Liver (tissue), 9 donors: Measurements from ENCODE around the gene CACNA1I. TPM values are rescaled to one million over a fixed set of nuclear protein-coding genes. Genes with fewer than 3 reads are reported as not detected.

Experiments
- DNase-seq: peaks from one replicate; pipeline ENCODE4 v3.0.0-alpha.2; 2017; ENCODE audit warnings: low spot score
- H3K27ac ChIP-seq, 2 donors: one replicate each; pipeline ENCODE4 v1.7.0; 2013; ENCODE audit warnings: inconsistent platforms in 2 of 2, low read length in 2 of 2, control low read depth in 1 of 2, low read depth in 1 of 2, mild to moderate bottlenecking in 1 of 2
- H3K27me3 ChIP-seq, 4 donors: one replicate each; pipeline versions ENCODE4 v1.6.1 to v1.7.0; 2013; ENCODE audit warnings: low read length in 3 of 4, inconsistent platforms in 1 of 4, mild to moderate bottlenecking in 1 of 4, moderate library complexity in 1 of 4; ENCODE audit not compliant: control insufficient read depth in 4 of 4, insufficient read depth in 4 of 4
- H3K36me3 ChIP-seq, 4 donors: one replicate each; pipeline versions ENCODE4 v1.6.1 to v1.7.0; 2013; ENCODE audit warnings: low read length in 3 of 4, mild to moderate bottlenecking in 3 of 4, low read depth in 1 of 4, moderate library complexity in 1 of 4; ENCODE audit not compliant: control insufficient read depth in 4 of 4, insufficient read depth in 3 of 4
- H3K4me1 ChIP-seq, 4 donors: one replicate each; pipeline versions ENCODE4 v1.6.1 to v1.7.0; 2013; ENCODE audit warnings: low read length in 3 of 4, mild to moderate bottlenecking in 3 of 4, moderate library complexity in 1 of 4; ENCODE audit not compliant: control insufficient read depth in 4 of 4, insufficient read depth in 4 of 4
- H3K4me3 ChIP-seq, 3 donors: one replicate each; pipeline versions ENCODE4 v1.6.1 to v1.7.0; 2013; ENCODE audit warnings: low read length in 3 of 3, control low read depth in 1 of 3, low read depth in 1 of 3, mild to moderate bottlenecking in 1 of 3
- H3K9ac ChIP-seq, 2 donors: one replicate each; pipeline ENCODE4 v1.7.0; 2013; ENCODE audit warnings: low read length in 2 of 2, mild to moderate bottlenecking in 2 of 2, moderate library complexity in 2 of 2, control low read depth in 1 of 2, low read depth in 1 of 2
- H3K9me3 ChIP-seq, 4 donors: one replicate each; pipeline versions ENCODE4 v1.6.1 to v1.7.0; 2013; ENCODE audit warnings: low read length in 3 of 4; ENCODE audit not compliant: control insufficient read depth in 4 of 4
- EGR1 ChIP-seq, 2 donors: IDR thresholded peaks; 2 replicates each; pipeline ENCODE4 v1.6.1; 2016 to 2018; ENCODE audit warnings: antibody characterized with exemption in 2 of 2, low read depth in 2 of 2
- FOXA1 ChIP-seq: IDR thresholded peaks from 2 replicates; pipeline ENCODE4 v1.6.1; 2016; ENCODE audit warnings: antibody characterized with exemption
- FOXA2 ChIP-seq: IDR thresholded peaks from 2 replicates; pipeline ENCODE4 v1.6.1; 2016; ENCODE audit warnings: antibody characterized with exemption
- GABPA ChIP-seq, 2 donors: IDR thresholded peaks in 1 of 2; conservative IDR thresholded peaks in 1 of 2; 2 replicates each; pipeline ENCODE4 v1.6.1; 2016; ENCODE audit warnings: antibody characterized with exemption in 2 of 2, mild to moderate bottlenecking in 1 of 2, moderate library complexity in 1 of 2
- HNF4A ChIP-seq, 2 donors: conservative IDR thresholded peaks; 2 replicates each; pipeline ENCODE4 v1.6.1; 2016; ENCODE audit warnings: antibody characterized with exemption in 2 of 2, mild to moderate bottlenecking in 2 of 2
- HNF4G ChIP-seq: IDR thresholded peaks from 2 replicates; pipeline ENCODE4 v1.6.1; 2016; ENCODE audit warnings: antibody characterized with exemption
- JUND ChIP-seq, 2 donors: IDR thresholded peaks; 2 replicates each; pipeline ENCODE4 v1.6.1; 2016; ENCODE audit warnings: antibody characterized with exemption in 2 of 2
- NR2F2 ChIP-seq: IDR thresholded peaks from 2 replicates; pipeline ENCODE4 v1.6.1; 2016; ENCODE audit warnings: antibody characterized with exemption
- RAD21 ChIP-seq, 2 donors: IDR thresholded peaks; 2 replicates each; pipeline ENCODE4 v1.6.1; 2016; ENCODE audit warnings: antibody characterized with exemption in 2 of 2, mild to moderate bottlenecking in 2 of 2
- RXRA ChIP-seq, 2 donors: IDR thresholded peaks; 2 replicates each; pipeline ENCODE4 v1.6.1; 2017 to 2018; ENCODE audit warnings: antibody characterized with exemption in 2 of 2, mild to moderate bottlenecking in 1 of 2
- SP1 ChIP-seq: IDR thresholded peaks from 2 replicates; pipeline ENCODE4 v1.6.1; 2018; ENCODE audit warnings: antibody characterized with exemption, mild to moderate bottlenecking
- TAF1 ChIP-seq: conservative IDR thresholded peaks from 2 replicates; pipeline ENCODE4 v1.6.1; 2016; ENCODE audit warnings: antibody characterized with exemption, mild to moderate bottlenecking
- YY1 ChIP-seq: IDR thresholded peaks from 2 replicates; pipeline ENCODE4 v1.6.1; 2016; ENCODE audit warnings: antibody characterized with exemption, mild to moderate bottlenecking
- WGBS: extraction: QIAGEN DNeasy Blood & Tissue Kit; methylation state at CpG from one replicate; pipeline ENCODE4 v1.1.7; 2013; 5-methylcytosine and 5-hydroxymethylcytosine counted together
- polyA plus RNA-seq, 2 donors: library from polyadenylated mRNA; stranded (reverse) in 1 of 2; unstranded in 1 of 2; fragments of 200-250 nt in 1 of 2; fragments of >200 nt in 1 of 2; fragmentation: Nextera tagmentation in 1 of 2; extraction: Ambion mirVana in 1 of 2; gene quantifications; one replicate each; pipeline versions ENCODE4 v1.2.1 to v1.2.3, GENCODE V29; 2013 to 2015
- total RNA-seq, 2 donors: library from RNA; depleted of rRNA; stranded (reverse); fragments of >200 nt; gene quantifications; one replicate each; pipeline ENCODE4 v1.2.3, GENCODE V29; 2014
- TF ChIP-seq, protein P1 (sequence below): IDR thresholded peaks from 2 replicates; pipeline ENCODE4 v1.6.1; 2016; ENCODE audit warnings: antibody characterized with exemption
- TF ChIP-seq, protein P2 (sequence below): fragments of 150-350 bp; IDR thresholded peaks from 2 replicates; pipeline ENCODE4 v1.5.1; 2017; ENCODE audit warnings: improper control_type of control experiment, low read depth, low read length; ENCODE audit not compliant: missing input control
- TF ChIP-seq, protein P3 (sequence below): IDR thresholded peaks from 2 replicates; pipeline ENCODE4 v1.6.1; 2016; ENCODE audit warnings: antibody characterized with exemption
- TF ChIP-seq, protein P4 (sequence below): IDR thresholded peaks from 2 replicates; pipeline ENCODE4 v1.6.1; 2016; ENCODE audit warnings: antibody characterized with exemption
- TF ChIP-seq, protein P5 (sequence below): IDR thresholded peaks from 2 replicates; pipeline ENCODE4 v1.6.1; 2016; ENCODE audit warnings: antibody characterized with exemption, mild to moderate bottlenecking
- donor health status: healthy.
- donor health status: healthy.
- donor health status: healthy.
- donor health status: healthy.
- donor health status: healthy.

CACNA1I gene
- total and polyA plus RNA-seq, 4 donors = under 0.01 to 0.14 (median 0.01) TPM; not detected in 1

DNA sequence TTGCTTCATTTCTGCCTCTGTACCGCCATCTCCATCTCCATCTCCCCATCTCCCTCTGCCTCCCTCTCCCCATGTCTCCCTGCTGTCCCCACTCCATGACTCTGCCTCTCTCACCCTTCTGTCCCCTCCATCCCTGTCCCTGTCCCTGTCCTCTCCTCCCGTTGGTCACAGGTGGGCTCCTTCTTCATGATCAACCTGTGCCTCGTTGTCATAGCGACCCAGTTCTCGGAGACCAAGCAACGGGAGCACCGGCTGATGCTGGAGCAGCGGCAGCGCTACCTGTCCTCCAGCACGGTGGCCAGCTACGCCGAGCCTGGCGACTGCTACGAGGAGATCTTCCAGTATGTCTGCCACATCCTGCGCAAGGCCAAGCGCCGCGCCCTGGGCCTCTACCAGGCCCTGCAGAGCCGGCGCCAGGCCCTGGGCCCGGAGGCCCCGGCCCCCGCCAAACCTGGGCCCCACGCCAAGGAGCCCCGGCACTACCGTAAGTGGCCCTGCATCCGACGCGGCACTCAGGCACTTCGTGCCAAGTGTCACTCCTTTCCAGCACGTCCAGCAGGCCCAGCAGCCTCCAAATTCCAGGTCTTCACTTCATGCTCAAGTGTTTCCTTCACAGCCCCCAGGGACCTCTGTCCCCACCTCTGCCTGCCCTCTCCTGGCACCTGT, 76.0 kb downstream of the CACNA1I start:
- 90% methylated on average over 31 of the region's 31 CpGs for WGBS

DNA sequence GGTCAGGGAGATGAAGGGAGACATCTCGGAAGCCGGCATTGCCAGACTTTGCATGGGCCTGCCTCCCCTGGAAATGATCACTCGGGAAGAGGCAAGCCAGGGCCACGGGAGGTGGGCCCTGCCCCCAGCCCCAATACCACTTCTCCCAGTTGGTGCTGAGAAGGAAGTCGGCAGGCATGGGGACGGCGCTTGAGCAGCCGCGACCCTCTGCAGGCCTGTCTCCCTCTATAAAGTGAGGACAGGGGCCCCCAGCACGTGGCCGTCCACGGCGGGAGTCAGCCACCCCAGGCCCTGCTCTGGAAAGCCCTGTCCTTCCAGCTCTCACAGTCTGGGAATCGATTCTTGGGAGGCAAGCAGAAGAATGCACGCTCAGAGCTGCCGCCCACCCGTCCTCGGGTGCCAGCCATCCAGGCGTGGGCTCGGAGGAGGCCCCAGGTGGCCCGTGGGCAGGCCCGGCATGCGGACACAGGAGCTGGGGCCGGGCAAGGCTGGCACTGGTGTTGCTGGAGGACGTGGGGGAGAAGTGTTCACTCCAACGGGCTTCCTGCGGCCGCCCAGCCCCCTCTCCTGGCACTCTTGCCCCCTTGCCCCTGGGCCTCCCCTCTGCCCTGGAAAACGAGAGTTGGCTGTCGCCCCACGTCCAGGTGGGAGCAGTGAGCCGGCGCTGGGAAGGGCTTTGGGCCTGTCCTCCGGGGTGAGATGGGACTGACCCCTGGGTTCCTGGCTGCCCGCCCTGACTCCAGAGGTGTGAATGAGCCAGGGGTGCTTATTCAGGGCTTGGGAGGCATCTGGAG, 77.5 kb downstream of the CACNA1I start:
- no peak overlapping the region for H3K9ac ChIP-seq
- H3K27ac ChIP-seq = no peak overlapping the region
- no peak for DNase-seq
- no peak overlapping the region for H3K4me3 ChIP-seq
- no peaks in the 10 kb centered on the region for H3K4me1 ChIP-seq
- no peaks in the 10 kb centered on the region for H3K9me3 ChIP-seq
- WGBS = 83% methylated on average over 35 of the region's 35 CpGs
- no peaks in the 10 kb centered on the region for H3K36me3 ChIP-seq
- H3K27me3 ChIP-seq = peaks cover 0 to 2% (median 0%) of the 10 kb centered on the region in 4 donors
- TF ChIP-seq NR2F2 (no peak), GABPA (IDR thresholded peaks at IDR 0.05 in 1 of 2, conservative IDR thresholded peaks at IDR 0.05 in 1 of 2) (no peak), HNF4G (no peak), HNF4A (conservative IDR thresholded peaks at IDR 0.05) (no peak), RXRA (IDR thresholded peaks at IDR 0.05) (no peak), EGR1 (IDR thresholded peaks at IDR 0.05; ENCODE audit: low read depth in 2 of 2) (no peak), FOXA1 (no peak), TAF1 (no peak), SP1 (no peak)
- TF ChIP-seq, protein P1, sequence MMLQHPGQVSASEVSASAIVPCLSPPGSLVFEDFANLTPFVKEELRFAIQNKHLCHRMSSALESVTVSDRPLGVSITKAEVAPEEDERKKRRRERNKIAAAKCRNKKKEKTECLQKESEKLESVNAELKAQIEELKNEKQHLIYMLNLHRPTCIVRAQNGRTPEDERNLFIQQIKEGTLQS = no peak
- TF ChIP-seq, protein P2, sequence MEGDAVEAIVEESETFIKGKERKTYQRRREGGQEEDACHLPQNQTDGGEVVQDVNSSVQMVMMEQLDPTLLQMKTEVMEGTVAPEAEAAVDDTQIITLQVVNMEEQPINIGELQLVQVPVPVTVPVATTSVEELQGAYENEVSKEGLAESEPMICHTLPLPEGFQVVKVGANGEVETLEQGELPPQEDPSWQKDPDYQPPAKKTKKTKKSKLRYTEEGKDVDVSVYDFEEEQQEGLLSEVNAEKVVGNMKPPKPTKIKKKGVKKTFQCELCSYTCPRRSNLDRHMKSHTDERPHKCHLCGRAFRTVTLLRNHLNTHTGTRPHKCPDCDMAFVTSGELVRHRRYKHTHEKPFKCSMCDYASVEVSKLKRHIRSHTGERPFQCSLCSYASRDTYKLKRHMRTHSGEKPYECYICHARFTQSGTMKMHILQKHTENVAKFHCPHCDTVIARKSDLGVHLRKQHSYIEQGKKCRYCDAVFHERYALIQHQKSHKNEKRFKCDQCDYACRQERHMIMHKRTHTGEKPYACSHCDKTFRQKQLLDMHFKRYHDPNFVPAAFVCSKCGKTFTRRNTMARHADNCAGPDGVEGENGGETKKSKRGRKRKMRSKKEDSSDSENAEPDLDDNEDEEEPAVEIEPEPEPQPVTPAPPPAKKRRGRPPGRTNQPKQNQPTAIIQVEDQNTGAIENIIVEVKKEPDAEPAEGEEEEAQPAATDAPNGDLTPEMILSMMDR = no peak

More for the DNA sequence above, 76.0 kb downstream of the CACNA1I start:
- no peak for DNase-seq
- H3K27ac ChIP-seq = no peak overlapping the region
- no peaks in the 10 kb centered on the region for H3K36me3 ChIP-seq
- H3K9me3 ChIP-seq = no peaks in the 10 kb centered on the region
- TF ChIP-seq, protein P3, sequence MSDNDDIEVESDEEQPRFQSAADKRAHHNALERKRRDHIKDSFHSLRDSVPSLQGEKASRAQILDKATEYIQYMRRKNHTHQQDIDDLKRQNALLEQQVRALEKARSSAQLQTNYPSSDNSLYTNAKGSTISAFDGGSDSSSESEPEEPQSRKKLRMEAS = no peak
- TF ChIP-seq, protein P1 = no peak
- no peak for TF ChIP-seq TAF1
- TF ChIP-seq HNF4A (conservative IDR thresholded peaks at IDR 0.05) = no peak
- TF ChIP-seq FOXA2 = no peak
- TF ChIP-seq HNF4G = no peak
- TF ChIP-seq JUND (IDR thresholded peaks at IDR 0.05) = no peak
- TF ChIP-seq, protein P4, sequence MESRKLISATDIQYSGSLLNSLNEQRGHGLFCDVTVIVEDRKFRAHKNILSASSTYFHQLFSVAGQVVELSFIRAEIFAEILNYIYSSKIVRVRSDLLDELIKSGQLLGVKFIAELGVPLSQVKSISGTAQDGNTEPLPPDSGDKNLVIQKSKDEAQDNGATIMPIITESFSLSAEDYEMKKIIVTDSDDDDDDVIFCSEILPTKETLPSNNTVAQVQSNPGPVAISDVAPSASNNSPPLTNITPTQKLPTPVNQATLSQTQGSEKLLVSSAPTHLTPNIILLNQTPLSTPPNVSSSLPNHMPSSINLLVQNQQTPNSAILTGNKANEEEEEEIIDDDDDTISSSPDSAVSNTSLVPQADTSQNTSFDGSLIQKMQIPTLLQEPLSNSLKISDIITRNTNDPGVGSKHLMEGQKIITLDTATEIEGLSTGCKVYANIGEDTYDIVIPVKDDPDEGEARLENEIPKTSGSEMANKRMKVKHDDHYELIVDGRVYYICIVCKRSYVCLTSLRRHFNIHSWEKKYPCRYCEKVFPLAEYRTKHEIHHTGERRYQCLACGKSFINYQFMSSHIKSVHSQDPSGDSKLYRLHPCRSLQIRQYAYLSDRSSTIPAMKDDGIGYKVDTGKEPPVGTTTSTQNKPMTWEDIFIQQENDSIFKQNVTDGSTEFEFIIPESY = no peak
- TF ChIP-seq YY1 = no peak
- no peak for TF ChIP-seq SP1
- TF ChIP-seq, protein P5, sequence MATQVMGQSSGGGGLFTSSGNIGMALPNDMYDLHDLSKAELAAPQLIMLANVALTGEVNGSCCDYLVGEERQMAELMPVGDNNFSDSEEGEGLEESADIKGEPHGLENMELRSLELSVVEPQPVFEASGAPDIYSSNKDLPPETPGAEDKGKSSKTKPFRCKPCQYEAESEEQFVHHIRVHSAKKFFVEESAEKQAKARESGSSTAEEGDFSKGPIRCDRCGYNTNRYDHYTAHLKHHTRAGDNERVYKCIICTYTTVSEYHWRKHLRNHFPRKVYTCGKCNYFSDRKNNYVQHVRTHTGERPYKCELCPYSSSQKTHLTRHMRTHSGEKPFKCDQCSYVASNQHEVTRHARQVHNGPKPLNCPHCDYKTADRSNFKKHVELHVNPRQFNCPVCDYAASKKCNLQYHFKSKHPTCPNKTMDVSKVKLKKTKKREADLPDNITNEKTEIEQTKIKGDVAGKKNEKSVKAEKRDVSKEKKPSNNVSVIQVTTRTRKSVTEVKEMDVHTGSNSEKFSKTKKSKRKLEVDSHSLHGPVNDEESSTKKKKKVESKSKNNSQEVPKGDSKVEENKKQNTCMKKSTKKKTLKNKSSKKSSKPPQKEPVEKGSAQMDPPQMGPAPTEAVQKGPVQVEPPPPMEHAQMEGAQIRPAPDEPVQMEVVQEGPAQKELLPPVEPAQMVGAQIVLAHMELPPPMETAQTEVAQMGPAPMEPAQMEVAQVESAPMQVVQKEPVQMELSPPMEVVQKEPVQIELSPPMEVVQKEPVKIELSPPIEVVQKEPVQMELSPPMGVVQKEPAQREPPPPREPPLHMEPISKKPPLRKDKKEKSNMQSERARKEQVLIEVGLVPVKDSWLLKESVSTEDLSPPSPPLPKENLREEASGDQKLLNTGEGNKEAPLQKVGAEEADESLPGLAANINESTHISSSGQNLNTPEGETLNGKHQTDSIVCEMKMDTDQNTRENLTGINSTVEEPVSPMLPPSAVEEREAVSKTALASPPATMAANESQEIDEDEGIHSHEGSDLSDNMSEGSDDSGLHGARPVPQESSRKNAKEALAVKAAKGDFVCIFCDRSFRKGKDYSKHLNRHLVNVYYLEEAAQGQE = no peak
- TF ChIP-seq RAD21 (IDR thresholded peaks at IDR 0.05) = no peak
- H3K4me3 ChIP-seq = no peak overlapping the region
- peaks cover 0 to 6% (median 0%) of the 10 kb centered on the region in 4 donors for H3K27me3 ChIP-seq
- no peak overlapping the region for H3K9ac ChIP-seq
- no peaks in the 10 kb centered on the region for H3K4me1 ChIP-seq
